Esophagus muscularis mucosa (tissue), 4 donors: ENCODE data around the gene LRRC73. TPM values are rescaled to one million over a fixed set of nuclear protein-coding genes. Genes with fewer than 3 reads are reported as not detected.
"Not testable (repeated sequence)": the region's sequence is repeated elsewhere in the genome, so short reads cannot be mapped to it uniquely, and the experiment has no call there.

Experiments
- DNase-seq: peaks from one replicate; pipeline ENCODE4 v3.0.0-alpha.2; 2017; ENCODE audit errors: extremely low spot score
- H3K27ac ChIP-seq, 4 donors: fragments of 200-600 bp; sonication (generic); replicated peaks in 1 of 4; 1 replicate in 3 of 4; 2 replicates in 1 of 4; pipeline ENCODE4 v1.5.1; 2016 to 2019; ENCODE audit warnings: mild to moderate bottlenecking in 1 of 4
- H3K27me3 ChIP-seq, 4 donors: fragments of 200-600 bp; sonication (generic); one replicate each; pipeline versions ENCODE4 v1.5.1 to v1.6.0; 2016 to 2019
- H3K36me3 ChIP-seq, 4 donors: fragments of 200-600 bp; sonication (generic); one replicate each; pipeline ENCODE4 v1.5.1; 2016 to 2019
- H3K4me1 ChIP-seq, 4 donors: fragments of 200-600 bp; sonication (generic); one replicate each; pipeline ENCODE4 v1.5.1; 2016 to 2019
- H3K4me3 ChIP-seq, 4 donors: fragments of 200-600 bp; sonication (generic); 1 replicate in 2 of 4; 2 replicates in 2 of 4; pipeline ENCODE4 v1.5.1; 2016 to 2019; ENCODE audit warnings: mild to moderate bottlenecking in 4 of 4, moderate library complexity in 1 of 4
- H3K9me3 ChIP-seq, 4 donors: fragments of 200-600 bp; sonication (generic); 1 replicate in 3 of 4; 2 replicates in 1 of 4; pipeline ENCODE4 v1.5.1; 2016 to 2019
- CTCF ChIP-seq, 3 experiments: fragments of 200-600 bp in 2 of 3; fragments of 450-650 bp in 1 of 3; sonication (generic) in 2 of 3; IDR thresholded peaks; one replicate each; pipeline ENCODE4 v1.5.1; 2017 to 2019; ENCODE audit warnings: antibody characterized with exemption in 3 of 3, mild to moderate bottlenecking in 2 of 3, moderate library complexity in 1 of 3
- EP300 ChIP-seq: sonication (generic); formaldehyde crosslinking; IDR thresholded peaks from one replicate; pipeline ENCODE4 v1.6.1; 2017; ENCODE audit warnings: antibody characterized with exemption
- POLR2A ChIP-seq: fragments of 450-650 bp; IDR thresholded peaks from one replicate; pipeline ENCODE4 v1.6.1; 2017; ENCODE audit warnings: antibody characterized with exemption, moderate library complexity, mild to moderate bottlenecking, low read depth
- POLR2AphosphoS5 ChIP-seq, 2 donors: sonication (generic); formaldehyde crosslinking; IDR thresholded peaks; one replicate each; pipeline ENCODE4 v1.6.1; 2017; ENCODE audit warnings: antibody characterized with exemption in 2 of 2
- WGBS: methylation state at CpG from one replicate; pipeline ENCODE4 v1.1.5; 2018; 5-methylcytosine and 5-hydroxymethylcytosine counted together
- intact Hi-C: fragments of 100-400 bp; cut with DNase I; formaldehyde crosslinking; loops from one replicate; pipeline ENCODE4 v1.15.1; 2023
- total RNA-seq, 4 donors: library from RNA; depleted of rRNA; stranded (reverse); fragments of >200 nt; gene quantifications; one replicate each; pipeline versions ENCODE4 v1.1.0 to v1.2.1, GENCODE V29; 2016

Gene LRRC73
- total RNA-seq, 4 donors from 2014 or later = 0.50 to 1.4 (median 0.75) TPM; not detected in 1

GRCh38 chr6:43465948-43466347 is 44.2 kb downstream of the LRRC73 start:
- Histone ChIP-seq H3K36me3 (no peaks in the 10 kb centered on the region), H3K9me3 (no peaks in the 10 kb centered on the region), H3K27me3 (peaks cover 0 to 80% (median 0%) of the 10 kb centered on the region in 4 donors), H3K4me3 (no peak overlapping the region), H3K4me1 (no peaks in the 10 kb centered on the region), H3K27ac (no peak overlapping the region)
- intact Hi-C loops = no loop called here
- TF ChIP-seq EP300 (no peak), POLR2AphosphoS5 (IDR thresholded peaks at IDR 0.05) (no peak), POLR2A (no peak), CTCF (IDR thresholded peaks at IDR 0.05) (no peak)
- WGBS = 65% methylated on average over 2 of the region's 2 CpGs
- DNase-seq = no peak

- no peak for TF ChIP-seq CTCF (IDR thresholded peaks at IDR 0.05)
- TF ChIP-seq POLR2AphosphoS5 (IDR thresholded peaks at IDR 0.05) = no peak
- no peaks in the 10 kb centered on the region for H3K4me1 ChIP-seq
- H3K36me3 ChIP-seq = no peaks in the 10 kb centered on the region
- WGBS = 88% methylated on average over 8 of the region's 8 CpGs
- intact Hi-C loops = no loop called here
- H3K27me3 ChIP-seq = peaks cover 0 to 82% (median 0%) of the 10 kb centered on the region in 4 donors
- H3K9me3 ChIP-seq = no peaks in the 10 kb centered on the region
- no peak overlapping the region for H3K27ac ChIP-seq
- H3K4me3 ChIP-seq = no peak overlapping the region
- no peak for DNase-seq
Measured at GRCh38 chr6:43464337-43464736, 45.8 kb downstream of the LRRC73 start.

GRCh38 chr6:43461936-43462335 is 48.2 kb downstream of the LRRC73 start:
- Histone ChIP-seq H3K27ac (no peak overlapping the region), H3K27me3 (peaks cover 0 to 90% (median 4%) of the 10 kb centered on the region in 4 donors), H3K4me1 (no peaks in the 10 kb centered on the region), H3K9me3 (no peaks in the 10 kb centered on the region), H3K4me3 (no peak overlapping the region), H3K36me3 (no peaks in the 10 kb centered on the region)
- DNase-seq = no peak
- WGBS = 70% methylated on average over 5 of the region's 5 CpGs
- intact Hi-C loops = no loop called here
- TF ChIP-seq POLR2AphosphoS5 (IDR thresholded peaks at IDR 0.05) (no peak), POLR2A (no peak), CTCF (IDR thresholded peaks at IDR 0.05) (no peak), EP300 (no peak)

- 75% methylated on average over 4 of the region's 4 CpGs for WGBS
- H3K27me3 ChIP-seq = peaks cover 0 to 92% (median 18%) of the 10 kb centered on the region in 4 donors
- H3K4me1 ChIP-seq = peaks cover 0 to 12% (median 11%) of the 10 kb centered on the region in 4 donors
- no peak for TF ChIP-seq EP300
- TF ChIP-seq POLR2A = no peak
- no peak for TF ChIP-seq CTCF (IDR thresholded peaks at IDR 0.05)
- no peak for TF ChIP-seq POLR2AphosphoS5 (IDR thresholded peaks at IDR 0.05)
- intact Hi-C loops = no loop called here
- no peak overlapping the region for H3K27ac ChIP-seq
- H3K36me3 ChIP-seq = no peaks in the 10 kb centered on the region
- H3K4me3 ChIP-seq = no peak overlapping the region
- H3K9me3 ChIP-seq = no peaks in the 10 kb centered on the region
- no peak for DNase-seq
Measured at GRCh38 chr6:43460032-43460431, 50.1 kb downstream of the LRRC73 start.

GRCh38 chr6:43459535-43459934 is 50.6 kb downstream of the LRRC73 start:
- intact Hi-C loops = loop anchor here (5.0 kb wide), 1 partner anchor 38 kb away; no protein-coding TSS in a partner anchor
- WGBS = 65% methylated on average over 1 of the region's 1 CpG
- H3K9me3 ChIP-seq = no peaks in the 10 kb centered on the region
- H3K4me3 ChIP-seq = no peak overlapping the region
- no peak for DNase-seq
- no peak for TF ChIP-seq POLR2AphosphoS5 (IDR thresholded peaks at IDR 0.05)
- TF ChIP-seq CTCF (IDR thresholded peaks at IDR 0.05) = no peak
- no peak for TF ChIP-seq EP300
- no peak for TF ChIP-seq POLR2A
- H3K27ac ChIP-seq = no peak overlapping the region
- H3K4me1 ChIP-seq = peaks cover 0 to 17% (median 16%) of the 10 kb centered on the region in 4 donors
- peaks cover 0 to 92% (median 20%) of the 10 kb centered on the region in 4 donors for H3K27me3 ChIP-seq
- H3K36me3 ChIP-seq = no peaks in the 10 kb centered on the region

GRCh38 chr6:43458154-43458553 is 52.0 kb downstream of the LRRC73 start:
- not testable (repeated sequence) for H3K9me3 ChIP-seq, H3K27ac ChIP-seq, DNase-seq, H3K4me3 ChIP-seq, H3K36me3 ChIP-seq
- peaks cover 3 to 22% (median 20%) of the 10 kb centered on the region in 4 donors for H3K4me1 ChIP-seq
- intact Hi-C loops = loop anchor here (5.0 kb wide), 1 partner anchor 39 kb away; no protein-coding TSS in a partner anchor
- H3K27me3 ChIP-seq = peaks cover 0 to 82% (median 20%) of the 10 kb centered on the region in 4 donors
- WGBS = 95% methylated on average over 15 of the region's 15 CpGs
